GM23338 (cell line): ENCODE measurements around the gene MOB3B. TPM values are rescaled to one million over a fixed set of nuclear protein-coding genes. Genes with fewer than 3 reads are reported as not detected.

ENCODE experiments used
- ATAC-seq: fragments of 200-7000 bp; cut with Tn5 transposase; 3 replicates; pipeline ENCODE4 v1.9.1; 2020
- DNase-seq: peaks from one replicate; pipeline ENCODE4 v3.0.0-alpha.2; 2015; ENCODE audit warnings: low spot score
- H2AFZ ChIP-seq: fragments of 200-600 bp; sonication (generic); 2 replicates; pipeline ENCODE4 v1.8.0; 2016; ENCODE audit warnings: antibody characterized with exemption, mild to moderate bottlenecking, moderate library complexity
- H3F3A ChIP-seq: fragments of 200-600 bp; sonication (generic); replicated peaks from 2 replicates; pipeline ENCODE4 v1.8.0; 2017; ENCODE audit warnings: antibody characterized with exemption, mixed run types, low read depth
- H3K27ac ChIP-seq: fragments of 200-600 bp; sonication (generic); 2 replicates; pipeline ENCODE4 v1.6.1; 2016; ENCODE audit warnings: low read depth
- H3K27me3 ChIP-seq: fragments of 200-600 bp; sonication (generic); 2 replicates; pipeline ENCODE4 v1.8.0; 2016; ENCODE audit warnings: mild to moderate bottlenecking, mixed run types, moderate library complexity; ENCODE audit not compliant: insufficient read depth
- H3K36me3 ChIP-seq: fragments of 200-600 bp; sonication (generic); 2 replicates; pipeline ENCODE4 v1.8.0; 2016; ENCODE audit warnings: mild to moderate bottlenecking; ENCODE audit not compliant: insufficient read depth
- H3K4me1 ChIP-seq: fragments of 200-600 bp; sonication (generic); 2 replicates; pipeline ENCODE4 v1.8.0; 2016; ENCODE audit warnings: mild to moderate bottlenecking, moderate library complexity; ENCODE audit not compliant: insufficient read depth
- H3K4me2 ChIP-seq: fragments of 200-600 bp; sonication (generic); 2 replicates; pipeline ENCODE4 v1.7.1; 2017; ENCODE audit warnings: mixed run types
- H3K4me3 ChIP-seq: fragments of 200-600 bp; sonication (generic); 2 replicates; pipeline ENCODE4 v1.6.1; 2016; ENCODE audit warnings: mixed run types
- H3K79me2 ChIP-seq: fragments of 200-600 bp; sonication (generic); replicated peaks from 2 replicates; pipeline ENCODE4 v1.8.0; 2017; ENCODE audit warnings: mild to moderate bottlenecking; ENCODE audit not compliant: insufficient read depth
- H3K9me2 ChIP-seq: fragments of 200-600 bp; sonication (generic); 2 replicates; pipeline ENCODE4 v1.8.0; 2017; ENCODE audit not compliant: insufficient read depth
- H4K20me1 ChIP-seq: fragments of 200-600 bp; sonication (generic); replicated peaks from 2 replicates; pipeline ENCODE4 v1.8.0; 2017; ENCODE audit warnings: mild to moderate bottlenecking; ENCODE audit not compliant: insufficient read depth
- H3K27ac Mint-ChIP-seq: 2 replicates; pipeline ENCODE4 v1.8.0; 2020; ENCODE audit warnings: inconsistent platforms, mild to moderate bottlenecking, moderate library complexity, mixed read lengths
- H3K27me3 Mint-ChIP-seq: 3 replicates; pipeline ENCODE4 v1.8.0; 2022; ENCODE audit warnings: low read depth, mild to moderate bottlenecking, moderate library complexity, mixed read lengths, inconsistent platforms; ENCODE audit not compliant: insufficient read depth, poor library complexity
- H3K36me3 Mint-ChIP-seq: 3 replicates; pipeline ENCODE4 v1.8.0; 2021; ENCODE audit warnings: low read depth, mild to moderate bottlenecking, inconsistent platforms, moderate library complexity, mixed read lengths
- H3K4me1 Mint-ChIP-seq: 3 replicates; pipeline ENCODE4 v1.8.0; 2020; ENCODE audit warnings: mild to moderate bottlenecking, inconsistent platforms, mixed read lengths
- H3K4me3 Mint-ChIP-seq: 3 replicates; pipeline ENCODE4 v1.8.0; 2021; ENCODE audit warnings: moderate library complexity, mild to moderate bottlenecking, inconsistent platforms, mixed read lengths
- H3K9me3 Mint-ChIP-seq: 3 replicates; pipeline ENCODE4 v1.8.0; 2020; ENCODE audit warnings: moderate library complexity, mild to moderate bottlenecking, inconsistent platforms, mixed read lengths
- CTCF ChIP-seq, 2 experiments: fragments of 200-600 bp in 1 of 2; sonication (generic) in 1 of 2; conservative IDR thresholded peaks; 2 replicates each; pipeline versions ENCODE4 v1.5.1 to v1.6.1; 2016 to 2017; ENCODE audit warnings: antibody characterized with exemption in 2 of 2, low read depth in 2 of 2, mild to moderate bottlenecking in 2 of 2, moderate library complexity in 1 of 2
- EZH2 ChIP-seq: fragments of 200-600 bp; sonication (generic); IDR thresholded peaks from one replicate; pipeline ENCODE4 v1.8.0; 2017; ENCODE audit warnings: antibody characterized with exemption, mild to moderate bottlenecking, low read depth; ENCODE audit not compliant: unreplicated experiment
- EZH2phosphoT487 ChIP-seq: fragments of 200-600 bp; sonication (generic); IDR thresholded peaks from one replicate; pipeline ENCODE4 v1.8.1; 2018; ENCODE audit warnings: antibody characterized with exemption; ENCODE audit not compliant: unreplicated experiment
- POLR2AphosphoS5 ChIP-seq: IDR thresholded peaks from 2 replicates; pipeline ENCODE4 v1.6.1; 2016; ENCODE audit warnings: antibody characterized with exemption, low read depth
- STAT1 ChIP-seq: IDR thresholded peaks from one replicate; pipeline ENCODE4 v1.6.1; 2016; ENCODE audit warnings: antibody characterized with exemption; ENCODE audit not compliant: unreplicated experiment
- ZNF462 ChIP-seq: fragments of 250-450 bp; sonication (Bioruptor Pico); IDR thresholded peaks from 2 replicates; pipeline ENCODE4 v1.5.0; 2020; ENCODE audit warnings: mild to moderate bottlenecking, moderate library complexity
- polyA plus RNA-seq: library from polyadenylated mRNA; unstranded; fragments of >200 nt; fragmentation: Nextera tagmentation; extraction: Ambion mirVana; gene quantifications from 2 replicates; pipeline ENCODE4 v1.2.1, GENCODE V29; 2016
- total RNA-seq: library from RNA; depleted of rRNA; stranded (reverse); fragments of >200 nt; shearing (Covaris generic); gene quantifications from 2 replicates; pipeline ENCODE4 v1.2.3, GENCODE V29; 2014
- TF ChIP-seq, protein P1 (sequence below): IDR thresholded peaks from 2 replicates; pipeline ENCODE4 v1.6.1; 2016; ENCODE audit warnings: antibody characterized with exemption

Gene MOB3B
- total and polyA plus RNA-seq, 2 experiments from 2014 or later, result 7.6 to 12.1 TPM

DNA sequence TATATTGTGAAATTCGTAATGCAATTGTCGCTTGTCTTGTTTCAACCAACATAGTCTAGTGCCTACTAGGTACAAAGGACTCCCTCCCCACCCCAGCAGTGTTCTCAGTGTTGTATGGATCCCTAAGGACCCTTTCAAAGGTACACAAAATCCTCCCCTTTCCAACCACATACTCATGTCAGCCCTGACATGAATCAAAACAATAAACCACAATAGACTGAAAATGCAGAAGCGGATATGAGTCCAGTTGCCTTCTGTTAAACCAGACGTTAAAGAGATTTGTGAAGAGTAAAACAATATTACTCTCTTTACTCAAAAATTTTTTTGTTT is 87.9 kb downstream of the MOB3B start:
- Histone ChIP-seq H4K20me1 (no peaks in the 10 kb centered on the region), H3K4me1 (peaks cover 18% of the 10 kb centered on the region; the same call in 1 of the 2 replicates), H3K27me3 (no peaks in the 10 kb centered on the region), H3K4me3 (no peak overlapping the region), H3K36me3 (no peaks in the 10 kb centered on the region), H3K9me2 (no peaks in the 10 kb centered on the region), H2AFZ (no peak overlapping the region), H3F3A (no peaks in the 10 kb centered on the region), H3K27ac (no peak overlapping the region), H3K79me2 (0 out of 2 replicates have a peak, but pooled peaks cover 6% of the 10 kb centered on the region), H3K4me2 (no peak overlapping the region)
- ATAC-seq (no peak), DNase-seq (no peak)
- Mint-ChIP-seq H3K4me3 (no peak overlapping the region), H3K27me3 (no peaks in the 10 kb centered on the region), H3K27ac (no peak overlapping the region), H3K4me1 (peaks cover 47% of the 10 kb centered on the region), H3K9me3 (no peaks in the 10 kb centered on the region), H3K36me3 (no peaks in the 10 kb centered on the region)
- TF ChIP-seq POLR2AphosphoS5, result no peak
- TF ChIP-seq, protein P1, sequence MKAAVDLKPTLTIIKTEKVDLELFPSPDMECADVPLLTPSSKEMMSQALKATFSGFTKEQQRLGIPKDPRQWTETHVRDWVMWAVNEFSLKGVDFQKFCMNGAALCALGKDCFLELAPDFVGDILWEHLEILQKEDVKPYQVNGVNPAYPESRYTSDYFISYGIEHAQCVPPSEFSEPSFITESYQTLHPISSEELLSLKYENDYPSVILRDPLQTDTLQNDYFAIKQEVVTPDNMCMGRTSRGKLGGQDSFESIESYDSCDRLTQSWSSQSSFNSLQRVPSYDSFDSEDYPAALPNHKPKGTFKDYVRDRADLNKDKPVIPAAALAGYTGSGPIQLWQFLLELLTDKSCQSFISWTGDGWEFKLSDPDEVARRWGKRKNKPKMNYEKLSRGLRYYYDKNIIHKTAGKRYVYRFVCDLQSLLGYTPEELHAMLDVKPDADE, result no peak
- TF ChIP-seq CTCF (conservative IDR thresholded peaks at IDR 0.05; ENCODE audit: low read depth in 2 of 2), result no peak
- no peak for TF ChIP-seq EZH2
- no peak for TF ChIP-seq STAT1
- TF ChIP-seq ZNF462 (CRISPR knock-in tag), result no peak
- no peak for TF ChIP-seq EZH2phosphoT487
